Mucosa of descending colon (tissue), 3 donors: ENCODE data around the gene ERO1B. TPM values are rescaled to one million over a fixed set of nuclear protein-coding genes. Genes with fewer than 3 reads are reported as not detected.
"Not testable (repeated sequence)": the region's sequence is repeated elsewhere in the genome, so short reads cannot be mapped to it uniquely, and the experiment has no call there.

Experiments
- ATAC-seq: fragments of 200-7000 bp; cut with Tn5 transposase; one replicate; pipeline ENCODE4 v1.9.1; 2020; ENCODE audit warnings: mild to moderate bottlenecking, moderate library complexity
- DNase-seq, 3 donors: peaks; one replicate each; pipeline ENCODE4 v3.0.0-alpha.2; 2020
- H3K36me3 ChIP-seq: fragments of 200-600 bp; one replicate; pipeline ENCODE4 v1.8.0; 2021; ENCODE audit warnings: low read depth, mild to moderate bottlenecking
- H3K4me1 ChIP-seq: fragments of 200-600 bp; one replicate; pipeline ENCODE4 v1.8.0; 2021; ENCODE audit warnings: low read depth, mild to moderate bottlenecking
- H3K4me3 ChIP-seq: fragments of 200-600 bp; one replicate; pipeline ENCODE4 v1.8.0; 2021; ENCODE audit warnings: mild to moderate bottlenecking
- H3K9me3 ChIP-seq: fragments of 200-600 bp; one replicate; pipeline ENCODE4 v1.8.0; 2021; ENCODE audit warnings: mild to moderate bottlenecking
- CTCF ChIP-seq: fragments of 200-600 bp; IDR thresholded peaks from one replicate; pipeline ENCODE4 v1.8.0; 2022; ENCODE audit warnings: antibody characterized with exemption, mild to moderate bottlenecking
- intact Hi-C, 2 donors: fragments of 100-400 bp; cut with DNase I in 1 of 2; cut with micrococcal nuclease in 1 of 2; formaldehyde crosslinking; loops; one replicate each; pipeline versions ENCODE4 v1.11.0 to v1.11.1; 2022; cut with DNase I, micrococcal nuclease
- long read RNA-seq, 2 donors: library from polyadenylated mRNA; unstranded; transcript quantifications; one replicate each; pipeline ENCODE4 v2.0.0, GENCODE V29; 2019 to 2021
- total RNA-seq, 3 donors: library from RNA; stranded (reverse); fragmentation: NEBNext Ultra II Directional in 2 of 3; extraction: Animal tissue kit (Norgen Biotek cat#: 25700) in 2 of 3; gene quantifications; one replicate each; pipeline versions ENCODE4 v1.2.1 to v1.2.4, GENCODE V29; 2021 to 2023
- donor health status: DM: no; HTN: no; CAD: no; lungs with moderate emphysema.
- donor health status: DM: no; HTN: no; CAD: no.
- donor health status: DM: no; HTN: yes; CAD: no.

The ERO1B gene
- 1 to 10 TPM; 1.6 to 8.4 (median 3.0) TPM for total RNA-seq
- long read RNA-seq, donor 1, partial matches to known transcripts, result 0 of 4 reads
- long read RNA-seq, donor 1, other reads (novel, unspliced or antisense), result 4 of 4 reads
- long read RNA-seq, donor 2, result 0 reads

GRCh38 chr1:236281654-236282424, at the start of gene ERO1B:
Gene ERO1B (minus strand): TSS chr1:236281958. CDS start chr1:236281783, 175 bp downstream.
- peak; percentile 99 for ATAC-seq
- Histone ChIP-seq H3K36me3 (no peaks in the 10 kb centered on the region), H3K4me1 (peaks cover 4% of the 10 kb centered on the region), H3K4me3 (peak within 1 kb of the TSS; percentile 76), H3K9me3 (no peaks in the 10 kb centered on the region)
- intact Hi-C loops, result no loop called here
- peak; percentile 98 for DNase-seq
- TF ChIP-seq CTCF, result no peak

- H3K4me1 ChIP-seq, H3K9me3 ChIP-seq, H3K4me3 ChIP-seq, intact Hi-C loops, H3K36me3 ChIP-seq, DNase-seq: not testable (repeated sequence)
- peak; percentile 49 for ATAC-seq
Measured at GRCh38 chr1:236331412-236331811, 49.7 kb upstream of the ERO1B start.

- no peak overlapping the region for H3K4me3 ChIP-seq
- H3K9me3 ChIP-seq, result peaks cover 15% of the 10 kb centered on the region
- DNase-seq, result no peak
- TF ChIP-seq CTCF, result no peak
- no peak for ATAC-seq
- H3K36me3 ChIP-seq, result no peaks in the 10 kb centered on the region
- no peaks in the 10 kb centered on the region for H3K4me1 ChIP-seq
- intact Hi-C loops, result no loop called here
Measured at GRCh38 chr1:236326432-236326831, 44.7 kb upstream of the ERO1B start.

- TF ChIP-seq CTCF, result no peak
- Histone ChIP-seq H3K9me3 (peaks cover 15% of the 10 kb centered on the region), H3K4me1 (no peaks in the 10 kb centered on the region), H3K36me3 (no peaks in the 10 kb centered on the region), H3K4me3 (no peak overlapping the region)
- DNase-seq, result no peak
- intact Hi-C loops, result no loop called here
- no peak for ATAC-seq
Measured at GRCh38 chr1:236325567-236325966, 43.8 kb upstream of the ERO1B start.

GRCh38 chr1:236323819-236324411, 42.2 kb upstream of the ERO1B start:
- no peak for DNase-seq

More at GRCh38 chr1:236323819-236324411, 42.2 kb upstream of the ERO1B start:
- H3K4me1 ChIP-seq, result no peaks in the 10 kb centered on the region
- ATAC-seq, result no peak
- TF ChIP-seq CTCF, result no peak
- intact Hi-C loops, result no loop called here
- H3K9me3 ChIP-seq, result peaks cover 15% of the 10 kb centered on the region
- H3K36me3 ChIP-seq, result no peaks in the 10 kb centered on the region
- H3K4me3 ChIP-seq, result no peak overlapping the region
